Stimulated activated CD8-positive, alpha-beta memory T cell treated with anti-CD3 and anti-CD28 coated beads, Interleukin-7, amount 100 ng/mL, for 48 hours (primary cell): ENCODE measurements around the gene SDK1.

Source experiments
- DNase-seq, 2 donors: peaks; one replicate each; pipeline ENCODE4 v3.0.0-alpha.2; 2020; ENCODE audit warnings: low read depth in 1 of 2; ENCODE audit errors: extremely low read depth in 1 of 2

Gene SDK1

GRCh38 chr7:3300651-3301448, at the start of gene SDK1:
Gene SDK1, plus strand, starts transcription at chr7:3301252. Its CDS starts 335 bp downstream, at chr7:3301587.
- DNase-seq, result peak; percentile 74 to 84

GRCh38 chr7:3254718-3255117, 46.3 kb upstream of the SDK1 start:
- no peak for DNase-seq

DNA sequence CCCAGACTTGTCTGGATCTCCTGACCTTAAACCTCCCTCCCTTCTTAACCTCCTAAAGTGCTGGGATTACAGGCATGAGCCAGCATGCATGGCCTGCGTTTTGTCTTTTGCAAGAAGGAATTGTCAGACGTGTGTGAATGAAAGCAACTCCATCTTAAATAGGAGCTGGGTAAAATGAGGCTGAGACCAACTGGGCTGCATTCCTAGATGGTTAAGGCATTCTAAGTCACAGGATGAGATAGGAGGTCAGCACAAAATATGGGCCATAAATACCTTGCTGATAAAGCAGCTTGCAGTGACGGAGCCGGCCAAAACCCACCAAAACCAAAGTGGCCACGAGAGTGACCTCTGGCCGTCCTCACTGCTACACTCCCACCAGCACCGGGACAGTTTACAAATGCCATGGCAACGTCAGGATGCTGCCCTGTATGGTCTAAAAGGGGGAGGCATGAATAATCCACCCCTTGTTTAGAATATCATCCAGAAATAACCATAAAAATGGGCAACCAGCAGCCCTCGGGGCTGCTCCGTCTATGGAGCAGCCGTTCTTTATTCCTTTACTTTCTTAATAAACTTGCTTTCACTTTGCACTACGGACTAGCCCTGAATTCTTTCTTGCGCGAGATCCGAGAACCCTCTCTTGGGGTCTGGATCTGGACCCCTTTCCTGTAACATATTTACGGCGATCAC, 41.2 kb upstream of the SDK1 start:
- no peak for DNase-seq

DNA sequence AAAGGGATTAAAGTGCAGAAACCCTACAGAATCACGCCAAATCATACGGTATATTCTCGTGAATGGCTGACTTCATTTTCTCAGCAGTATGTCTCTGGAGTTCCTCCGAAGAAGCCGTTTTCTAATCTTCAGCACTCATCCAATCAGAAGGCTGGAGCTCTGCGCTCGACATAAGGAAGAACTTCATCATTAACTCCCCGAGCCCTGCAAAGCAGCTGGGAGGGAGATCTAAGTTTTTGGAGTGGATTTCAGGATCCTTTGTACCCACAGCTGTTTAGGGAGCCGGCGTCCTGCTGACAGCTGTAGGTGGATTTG, 40.7 kb upstream of the SDK1 start:
- DNase-seq, result no peak

DNA sequence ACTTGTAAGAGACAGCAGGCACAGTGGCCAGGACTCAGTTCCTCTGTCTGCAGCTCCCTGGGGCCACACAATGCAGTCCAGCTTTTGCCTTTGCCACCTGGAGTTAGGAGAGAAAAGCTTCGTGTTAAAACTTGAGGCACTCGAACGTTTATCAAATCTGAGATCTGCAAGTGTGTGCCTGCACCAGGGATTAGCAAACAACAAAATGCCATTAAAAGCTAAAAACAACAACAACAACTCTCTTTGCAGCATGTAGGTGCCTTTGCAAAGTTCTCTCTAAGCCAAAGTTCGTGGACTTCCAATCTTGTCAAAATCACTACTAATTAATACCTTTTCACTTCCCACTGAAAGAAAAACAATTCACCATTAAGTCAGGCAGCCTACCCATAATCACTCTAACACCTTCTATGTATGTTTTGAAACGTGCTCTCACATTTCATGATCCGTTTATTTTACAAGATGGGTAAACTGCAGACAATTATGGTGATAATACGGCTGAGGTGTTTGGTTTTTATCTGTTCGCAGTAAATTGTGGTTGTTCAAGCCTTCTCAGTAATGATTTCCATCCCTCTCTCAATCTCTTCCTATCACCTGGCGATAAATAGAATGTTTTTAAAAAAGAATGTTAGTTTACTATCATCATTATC, 36.2 kb upstream of the SDK1 start:
- DNase-seq, result no peak

- DNase-seq, result no peak
Observed at GRCh38 chr7:3265388-3265787, 35.7 kb upstream of the SDK1 start.

GRCh38 chr7:3266240-3266639, 34.8 kb upstream of the SDK1 start:
- DNase-seq, result no peak

DNA sequence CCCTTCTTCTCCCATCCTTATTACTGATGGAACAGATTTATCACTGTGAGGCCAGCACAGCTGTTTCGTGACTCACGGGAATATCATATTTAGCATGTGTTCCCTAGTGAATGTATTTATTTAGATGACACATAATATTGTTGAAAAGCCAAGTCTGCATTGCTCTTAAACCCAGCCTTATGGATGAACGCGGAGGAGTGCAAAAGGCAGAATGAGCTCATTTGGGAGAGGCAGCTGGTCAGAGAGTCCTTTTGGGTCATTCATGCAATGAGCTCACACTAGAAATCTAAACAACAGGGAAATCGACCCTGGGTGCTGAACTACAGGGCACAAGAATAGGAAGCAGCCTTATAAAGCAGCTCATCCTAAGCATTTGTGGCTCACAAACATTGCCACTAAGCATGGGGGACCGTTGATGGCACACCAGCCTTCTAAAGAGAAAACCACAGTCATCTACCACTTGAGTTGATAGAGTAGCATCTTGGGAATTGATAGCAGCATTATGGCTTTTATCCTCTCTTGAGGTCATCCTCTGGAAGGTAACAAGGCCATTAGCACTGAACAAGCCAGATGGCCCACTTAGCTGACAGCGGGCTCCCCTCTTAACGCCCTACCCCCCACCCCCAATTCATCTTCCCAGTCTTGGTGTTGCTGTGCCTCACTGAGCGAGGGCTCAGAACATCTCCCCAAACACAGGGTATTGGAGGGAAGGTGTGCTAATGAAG, 32.9 kb upstream of the SDK1 start:
- no peak for DNase-seq

GRCh38 chr7:3270362-3270761, 30.7 kb upstream of the SDK1 start:
- DNase-seq, result no peak

DNA sequence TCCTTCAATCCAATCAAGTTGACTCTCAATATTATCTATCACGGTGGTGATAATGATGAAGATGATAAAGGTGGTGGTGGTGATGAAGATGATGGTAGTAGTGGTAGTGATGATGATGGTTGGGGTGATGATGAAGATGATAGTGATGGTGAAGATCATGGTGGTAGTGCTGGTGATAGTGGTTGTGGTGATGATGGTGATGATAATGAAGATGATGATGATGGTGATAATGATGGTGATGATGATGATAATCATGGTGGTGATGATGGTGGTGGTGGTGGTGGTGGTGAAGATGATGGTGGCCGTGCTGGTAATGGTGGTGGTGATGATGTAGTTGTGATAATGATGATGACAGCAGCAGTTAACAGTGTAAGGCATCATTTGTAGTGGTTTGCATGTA, 29.8 kb upstream of the SDK1 start:
- no peak for DNase-seq

GRCh38 chr7:3272691-3273141, 28.3 kb upstream of the SDK1 start:
- DNase-seq, result no peak

DNA sequence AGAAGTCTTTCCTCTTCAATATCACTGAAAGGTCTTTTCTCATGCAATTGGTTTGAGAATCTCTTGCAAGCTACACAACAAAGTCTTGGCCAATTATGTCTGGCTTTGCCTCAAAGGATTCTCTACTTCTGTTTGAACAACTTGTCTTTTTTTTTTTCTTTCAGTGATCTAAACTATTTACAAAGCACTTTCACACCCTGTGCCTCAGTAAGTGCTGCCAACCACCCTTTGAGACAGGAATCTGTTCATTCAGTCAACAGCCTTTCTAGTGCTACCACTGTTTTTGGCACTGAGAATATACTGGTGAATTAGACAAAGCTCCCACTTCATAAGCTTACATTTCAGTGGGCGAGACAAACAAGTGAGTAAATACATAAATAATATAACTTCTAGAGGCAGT, 26.9 kb upstream of the SDK1 start:
- DNase-seq, result no peak

GRCh38 chr7:3277604-3278572, 23.2 kb upstream of the SDK1 start:
- no peak for DNase-seq

- no peak for DNase-seq
Observed at GRCh38 chr7:3279147-3279818, 21.8 kb upstream of the SDK1 start.

- DNase-seq, result no peak
Observed at GRCh38 chr7:3280445-3280844, 20.6 kb upstream of the SDK1 start.

DNA sequence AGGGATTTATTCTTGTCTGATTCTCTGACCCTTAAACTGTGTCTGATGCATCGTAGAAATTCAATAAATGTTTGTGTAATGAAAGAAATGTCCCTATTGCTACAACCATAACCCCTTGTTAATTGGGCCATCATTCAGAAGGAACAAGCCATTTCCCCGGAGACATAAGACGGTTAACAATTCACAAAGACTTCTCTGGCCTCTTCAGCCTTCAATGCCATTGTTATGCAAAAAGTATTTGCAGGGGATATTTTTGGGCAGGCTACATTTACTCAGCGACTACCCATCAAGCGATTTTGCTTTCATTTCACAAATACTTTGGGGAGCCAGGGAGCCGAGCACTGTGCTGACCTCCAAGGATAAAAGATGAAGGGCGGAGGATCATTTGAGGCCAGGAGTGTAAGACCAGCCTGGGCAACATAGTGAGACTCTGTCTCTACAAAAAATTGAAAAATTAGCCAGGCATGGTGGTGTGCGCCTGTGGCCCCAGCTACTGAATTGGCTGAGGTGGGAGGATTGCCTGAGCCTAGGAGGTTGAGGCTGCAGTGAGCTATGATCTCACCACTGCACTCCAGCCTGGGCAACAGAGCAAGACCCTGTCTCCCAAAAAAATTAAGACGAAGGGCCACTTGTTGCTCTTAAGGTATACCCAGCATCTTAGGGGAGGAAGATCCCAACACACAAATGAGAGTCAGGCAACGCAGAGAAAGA, 20.0 kb upstream of the SDK1 start:
- no peak for DNase-seq

GRCh38 chr7:3282457-3282856, 18.6 kb upstream of the SDK1 start:
- DNase-seq, result no peak

- DNase-seq, result no peak
Observed at GRCh38 chr7:3283130-3283704, 17.8 kb upstream of the SDK1 start.

DNA sequence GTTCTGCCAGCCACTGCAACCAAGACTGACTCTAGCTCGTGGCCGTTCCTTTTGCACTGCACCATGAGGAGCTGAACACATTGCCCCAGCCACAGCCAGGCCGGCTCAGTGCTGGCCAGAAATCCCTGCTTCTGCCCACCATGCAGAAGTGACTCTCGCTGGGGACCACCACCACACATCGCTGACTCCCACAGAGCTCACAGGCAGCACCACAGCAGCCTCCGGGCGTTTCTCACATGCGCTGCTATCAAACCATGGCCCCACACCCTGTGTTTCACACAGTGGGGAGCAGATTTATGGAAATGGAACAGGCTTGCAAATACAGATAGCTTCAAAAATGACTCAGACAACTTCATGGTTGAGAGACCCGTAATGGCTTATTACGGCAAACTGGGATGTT, 15.4 kb upstream of the SDK1 start:
- DNase-seq, result no peak
